GM20000 (cell line): Measurements from ENCODE around the gene NPBWR2.
A peak's percentile ranks its signal among the peaks of the same experiment; 100 is the strongest.

Source experiments
- DNase-seq: peaks from one replicate; pipeline ENCODE4 v3.0.0; 2012; ENCODE audit warnings: low spot score
- TF ChIP-seq, protein P1 (sequence below): IDR thresholded peaks from 2 replicates; pipeline ENCODE4 v1.5.1; 2012; ENCODE audit warnings: mild to moderate bottlenecking, control low read depth; ENCODE audit errors: extremely low read depth, missing control alignments

Gene NPBWR2

DNA sequence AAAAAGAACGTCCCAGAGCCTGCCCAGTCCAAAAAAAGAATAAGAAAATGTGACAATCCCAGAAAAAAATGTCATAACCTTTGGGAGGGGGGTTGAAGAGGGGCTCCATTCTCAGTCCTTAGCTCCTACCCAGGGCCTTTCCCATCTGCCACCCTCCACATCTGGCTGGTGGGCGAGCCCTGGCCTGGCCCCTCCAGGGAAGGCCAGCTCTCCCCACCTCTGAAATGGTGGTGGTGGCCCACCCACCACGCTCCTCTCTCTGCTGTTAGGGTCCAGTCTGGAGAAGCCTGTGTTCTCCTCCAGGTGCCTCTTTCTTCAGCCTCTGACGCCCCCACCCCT lies 28.5 kb downstream of the NPBWR2 start:
- DNase-seq = no peak
- TF ChIP-seq, protein P1, sequence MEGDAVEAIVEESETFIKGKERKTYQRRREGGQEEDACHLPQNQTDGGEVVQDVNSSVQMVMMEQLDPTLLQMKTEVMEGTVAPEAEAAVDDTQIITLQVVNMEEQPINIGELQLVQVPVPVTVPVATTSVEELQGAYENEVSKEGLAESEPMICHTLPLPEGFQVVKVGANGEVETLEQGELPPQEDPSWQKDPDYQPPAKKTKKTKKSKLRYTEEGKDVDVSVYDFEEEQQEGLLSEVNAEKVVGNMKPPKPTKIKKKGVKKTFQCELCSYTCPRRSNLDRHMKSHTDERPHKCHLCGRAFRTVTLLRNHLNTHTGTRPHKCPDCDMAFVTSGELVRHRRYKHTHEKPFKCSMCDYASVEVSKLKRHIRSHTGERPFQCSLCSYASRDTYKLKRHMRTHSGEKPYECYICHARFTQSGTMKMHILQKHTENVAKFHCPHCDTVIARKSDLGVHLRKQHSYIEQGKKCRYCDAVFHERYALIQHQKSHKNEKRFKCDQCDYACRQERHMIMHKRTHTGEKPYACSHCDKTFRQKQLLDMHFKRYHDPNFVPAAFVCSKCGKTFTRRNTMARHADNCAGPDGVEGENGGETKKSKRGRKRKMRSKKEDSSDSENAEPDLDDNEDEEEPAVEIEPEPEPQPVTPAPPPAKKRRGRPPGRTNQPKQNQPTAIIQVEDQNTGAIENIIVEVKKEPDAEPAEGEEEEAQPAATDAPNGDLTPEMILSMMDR = no peak

DNA sequence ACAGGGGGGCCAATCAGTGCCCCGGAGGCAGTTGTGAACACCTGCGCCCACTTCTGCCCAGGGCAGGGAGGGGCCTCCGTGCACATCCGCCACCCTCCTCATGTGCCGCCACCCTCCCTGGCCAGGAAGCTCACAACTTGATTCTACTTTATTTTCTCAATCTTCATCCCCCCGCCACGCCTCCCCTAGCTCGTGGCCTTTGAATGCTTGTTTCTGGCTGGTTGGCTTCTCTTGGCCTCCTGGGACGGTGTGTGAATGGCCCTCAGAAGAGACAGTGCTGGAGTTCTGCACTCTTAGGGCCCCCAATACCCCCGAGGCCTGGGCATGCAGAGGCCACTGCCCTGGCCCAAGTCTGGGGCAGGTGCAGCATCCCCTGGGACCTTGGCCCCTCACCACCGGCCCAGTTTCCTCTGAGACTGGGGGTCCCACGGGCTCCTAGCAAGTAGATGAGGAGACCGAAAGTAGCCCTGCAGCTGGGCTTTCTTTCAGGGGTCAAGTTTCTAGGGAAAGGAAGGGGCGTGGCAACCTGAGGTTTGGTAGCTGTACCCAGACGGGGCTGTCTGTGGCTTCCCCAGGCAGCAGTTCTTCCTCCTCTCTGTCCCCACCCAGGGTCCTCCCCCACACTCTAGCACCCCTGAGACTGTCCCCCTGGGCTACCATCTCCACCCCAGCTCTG lies 29.4 kb downstream of the NPBWR2 start:
- TF ChIP-seq, protein P1 = no peak

DNA sequence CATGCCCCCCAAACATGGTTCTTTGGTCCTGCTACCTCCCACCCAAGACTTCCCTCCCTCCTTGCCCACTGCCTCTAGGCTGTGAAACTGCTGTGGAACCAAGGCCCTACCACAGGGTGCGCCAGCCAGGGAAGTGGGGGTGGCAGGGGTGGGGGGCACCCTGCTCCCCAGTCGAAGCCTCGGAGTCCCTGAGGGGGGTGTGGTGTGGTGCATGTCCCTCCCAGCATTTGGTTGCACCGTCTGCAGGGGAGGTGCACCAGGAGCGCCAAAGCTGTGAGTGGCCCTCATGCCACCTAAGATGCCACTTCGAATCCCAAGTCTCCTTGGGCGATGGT lies 29.9 kb downstream of the NPBWR2 start:
- TF ChIP-seq, protein P1 = no peak
- DNase-seq = no peak

More for the DNA sequence above, 29.4 kb downstream of the NPBWR2 start:
- peak; percentile 58 for DNase-seq

DNA sequence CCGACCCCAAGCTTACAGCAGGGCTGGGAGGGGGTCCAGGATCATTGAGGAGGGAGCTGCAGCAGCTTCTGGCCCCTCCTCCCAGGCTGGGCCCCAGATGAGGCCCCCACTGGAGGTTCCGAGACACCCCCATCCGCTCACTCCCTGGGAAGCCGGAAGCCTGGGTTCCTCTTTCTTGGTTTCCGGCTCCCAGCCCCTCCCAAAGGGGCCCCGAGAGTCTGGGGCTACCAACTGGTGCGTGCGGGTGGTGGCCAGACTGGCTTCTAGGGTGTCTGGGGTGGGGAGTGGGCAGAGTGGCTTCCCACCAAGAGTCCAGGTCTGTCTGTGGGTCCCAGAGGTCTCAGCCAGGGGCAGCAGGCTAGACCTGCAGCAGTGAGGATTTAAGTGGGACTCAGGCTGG lies 30.3 kb downstream of the NPBWR2 start:
- TF ChIP-seq, protein P1 = no peak

DNA sequence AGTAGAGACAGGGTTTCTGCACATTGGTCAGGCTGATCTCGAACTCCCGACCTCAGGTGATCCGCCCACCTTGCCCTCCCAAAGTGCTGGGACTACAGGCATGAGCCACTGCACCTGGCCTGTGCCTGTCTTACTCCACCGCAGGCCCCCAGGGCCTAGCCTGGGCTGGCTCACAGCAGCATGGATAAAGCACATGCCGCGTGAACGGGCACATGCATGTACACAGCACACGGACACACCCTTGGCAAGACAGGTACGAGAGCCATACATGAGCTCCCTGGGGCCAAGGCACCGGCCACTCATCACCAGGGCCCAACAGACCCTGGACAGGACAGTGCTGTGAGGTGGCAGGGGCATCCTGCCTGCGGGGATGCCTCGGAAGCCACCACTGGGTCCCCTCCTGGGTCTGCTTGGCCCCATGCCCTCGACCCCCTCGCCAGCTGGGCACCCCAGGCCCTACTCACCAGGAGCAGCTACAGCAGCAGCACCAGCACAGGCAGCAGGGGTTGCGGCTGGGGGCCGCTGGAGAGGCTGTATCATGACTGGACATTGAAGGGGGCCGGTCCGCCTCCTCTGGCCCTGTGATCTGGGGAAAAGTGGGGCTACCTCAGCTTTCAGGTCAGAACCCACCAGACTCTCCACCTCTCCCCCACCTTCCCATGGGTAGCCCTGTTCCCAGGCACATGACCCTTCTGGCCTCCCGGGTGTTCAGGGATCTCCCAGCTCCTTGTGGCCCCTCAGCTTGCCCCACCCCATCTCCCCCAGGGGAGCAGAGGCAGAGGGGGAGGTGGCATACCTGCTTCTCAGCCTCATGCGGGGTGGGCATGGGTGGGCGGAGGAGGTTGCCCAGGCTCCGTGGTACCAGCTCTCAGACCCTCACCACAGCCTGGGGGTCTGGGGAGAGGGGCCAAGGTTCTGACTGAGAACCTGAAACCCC lies 31.0 kb downstream of the NPBWR2 start:
- TF ChIP-seq, protein P1 = no peak
- no peak for DNase-seq

More for the DNA sequence above, 30.3 kb downstream of the NPBWR2 start:
- DNase-seq = peak; percentile 62

DNA sequence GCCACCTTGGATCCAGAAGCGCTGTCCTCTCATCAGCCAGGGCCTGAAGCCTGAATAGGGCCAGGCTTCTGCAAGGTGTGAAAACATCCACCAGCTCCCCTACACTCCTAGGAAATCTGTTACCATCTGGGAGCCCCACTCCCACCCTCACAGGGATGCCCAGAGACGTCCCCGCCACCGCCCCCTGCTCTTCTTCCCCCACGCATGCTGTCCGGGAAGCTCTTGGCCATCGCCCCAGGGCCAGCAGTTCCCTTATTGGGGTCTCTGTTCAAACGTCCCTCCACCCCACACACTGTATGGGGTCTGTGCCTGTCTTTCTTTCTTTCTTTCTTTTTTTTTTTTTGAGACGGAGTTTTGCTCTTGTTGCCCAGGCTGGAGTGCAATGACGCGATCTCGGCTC lies 31.8 kb downstream of the NPBWR2 start:
- DNase-seq = no peak
- TF ChIP-seq, protein P1 = no peak

DNA sequence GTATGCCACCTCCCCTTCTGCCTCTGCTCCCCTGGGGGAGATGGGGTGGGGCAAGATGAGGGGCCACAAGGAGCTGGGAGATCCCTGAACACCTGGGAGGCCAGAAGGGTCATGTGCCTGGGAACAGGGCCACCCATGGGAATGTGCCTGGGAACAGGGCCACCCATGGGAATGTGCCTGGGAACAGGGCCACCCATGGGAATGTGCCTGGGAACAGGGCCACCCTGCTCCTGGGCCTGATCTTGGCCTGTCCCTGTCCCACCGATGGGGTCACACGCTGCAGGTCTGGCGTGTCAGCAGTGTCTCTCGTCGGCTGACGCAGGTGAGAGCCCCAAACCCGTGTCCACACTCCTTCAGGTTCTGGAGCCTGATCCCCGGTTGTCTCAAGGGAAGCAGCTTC lies 32.4 kb downstream of the NPBWR2 start:
- no peak for DNase-seq
- TF ChIP-seq, protein P1 = no peak
